ENCODE results near the gene LILRB5.

- no peak for TF ChIP-seq CTCF (IDR thresholded peaks at IDR 0.05)
- no peak for TF ChIP-seq POLR2A (IDR thresholded peaks at IDR 0.05)
- TF ChIP-seq EP300 (IDR thresholded peaks at IDR 0.05): no peak
Measured at GRCh38 chr19:54297759-54298305, 40.8 kb upstream of the LILRB5 start.
